Sigmoid colon (tissue), 3 donors: ENCODE results near the gene OIT3.

Experiments used
- CTCF ChIP-seq, 4 experiments: fragments of 450-650 bp in 3 of 4; fragments of 200-600 bp in 1 of 4; IDR thresholded peaks; one replicate each; pipeline ENCODE4 v1.5.1; 2016 to 2019; ENCODE audit warnings: antibody characterized with exemption in 4 of 4, mild to moderate bottlenecking in 3 of 4, moderate library complexity in 2 of 4
- POLR2A ChIP-seq, 2 donors: fragments of 450-650 bp; IDR thresholded peaks; one replicate each; pipeline ENCODE4 v1.6.1; 2016; ENCODE audit warnings: antibody characterized with exemption in 2 of 2, mild to moderate bottlenecking in 2 of 2, moderate library complexity in 2 of 2

- TF ChIP-seq POLR2A (IDR thresholded peaks at IDR 0.05) (no peak), CTCF (IDR thresholded peaks at IDR 0.05) (no peak)
These were observed 50.1 kb downstream of the OIT3 start for GRCh38 chr10:72943498-72944234.
